Activated CD4-positive, alpha-beta memory T cell treated with anti-CD3 and anti-CD28 coated beads, Interleukin-2, amount 10 ng/mL, durations not matched to agents 7 days and 5 days (primary cell): ENCODE results near the gene TYRO3. TPM values are rescaled to one million over a fixed set of nuclear protein-coding genes. Genes with fewer than 3 reads are reported as not detected.

Experiments
- CTCF ChIA-PET: fragments of 350-600 bp; sonication (Branson Sonifier 250); formaldehyde crosslinking; loops from one replicate; lab custom pipeline; 2021; ENCODE audit warnings: antibody characterized with exemption, inconsistent platforms; lab: Charles Lee
- POLR2A ChIA-PET: fragments of 350-600 bp; sonication (Branson Sonifier 250); formaldehyde crosslinking; loops from one replicate; lab custom pipeline; 2021; ENCODE audit warnings: antibody characterized with exemption; lab: Charles Lee
- DNase-seq: peaks from one replicate; pipeline ENCODE4 v3.0.0-alpha.2; 2020
- H3K27ac Mint-ChIP-seq: one replicate; pipeline ENCODE4 v1.8.0; 2021; ENCODE audit warnings: mild to moderate bottlenecking, mixed read lengths
- H3K27me3 Mint-ChIP-seq: one replicate; pipeline ENCODE4 v1.8.0; 2021; ENCODE audit warnings: mixed read lengths
- H3K36me3 Mint-ChIP-seq: one replicate; pipeline ENCODE4 v1.8.0; 2021; ENCODE audit warnings: low read depth, mixed read lengths
- H3K4me1 Mint-ChIP-seq: one replicate; pipeline ENCODE4 v1.8.0; 2021; ENCODE audit warnings: mixed read lengths
- H3K4me3 Mint-ChIP-seq: one replicate; pipeline ENCODE4 v1.8.0; 2021; ENCODE audit warnings: mild to moderate bottlenecking, mixed read lengths
- H3K9me3 Mint-ChIP-seq: one replicate; pipeline ENCODE4 v1.8.0; 2021; ENCODE audit warnings: mixed read lengths
- total RNA-seq, 2 experiments: library from RNA; stranded (reverse); gene quantifications; one replicate each; pipeline ENCODE4 v1.2.3, GENCODE V29; 2021

TYRO3 gene
- total RNA-seq, 2 experiments from 2014 or later: 0.98 to 1.9 TPM

DNA sequence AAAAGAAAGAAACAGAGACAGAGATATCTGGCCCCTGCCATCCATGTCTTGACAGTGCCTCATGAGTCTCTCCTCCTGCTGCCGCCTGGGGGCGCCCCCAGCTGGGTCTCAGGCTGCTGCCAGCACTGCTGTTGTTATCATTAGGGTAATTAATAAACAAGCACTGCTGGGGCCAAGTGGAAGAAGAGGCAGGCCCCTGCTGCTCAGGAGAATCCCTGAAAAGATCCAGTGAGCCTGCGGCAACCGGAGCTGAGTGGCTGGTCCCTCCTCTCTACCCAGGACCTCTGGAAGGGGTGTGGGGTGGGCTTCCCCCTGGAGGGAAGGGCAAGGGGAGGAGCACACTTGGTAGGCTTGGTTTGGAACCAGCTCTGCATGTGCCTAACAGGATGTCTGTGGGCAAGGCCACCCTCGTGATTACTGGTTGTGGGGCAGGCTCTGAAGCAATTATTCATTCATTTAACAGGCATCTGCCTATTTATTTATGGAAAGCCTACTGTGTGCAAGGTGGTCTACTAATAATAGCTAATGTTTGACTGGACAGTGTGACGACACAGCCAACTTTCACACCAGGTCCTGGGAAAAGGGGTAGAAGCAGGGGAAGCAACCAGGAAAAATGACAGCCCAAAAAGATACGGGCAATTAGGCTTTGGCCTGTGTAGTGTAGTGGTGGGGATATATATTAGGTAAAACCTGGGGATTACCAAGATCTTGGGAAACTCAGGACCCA is 1.2 kb upstream of the TYRO3 start:
- ChIA-PET CTCF (interaction anchor here (0.7 to 2.3 kb wide), 18 partner anchors 10 to 577 kb away, joined by 3 to 16 read pairs (median 4); partner anchors contain the start of genes MAPKBP1, MGA and RPAP1), POLR2A (interaction anchor here (0.7 to 2.9 kb wide), 3 partner anchors 9 to 138 kb away, joined by 3 to 12 read pairs (median 4); partner anchors contain the start of gene RPAP1)
- DNase-seq: peak; percentile 77
- no peaks in the 10 kb centered on the region for H3K36me3 Mint-ChIP-seq
- peak overlapping the region; percentile 74 for H3K4me3 Mint-ChIP-seq
- peaks cover 27% of the 10 kb centered on the region for H3K4me1 Mint-ChIP-seq
- H3K27ac Mint-ChIP-seq: peak overlapping the region; percentile 68
- H3K9me3 Mint-ChIP-seq: no peaks in the 10 kb centered on the region
- peaks cover 38% of the 10 kb centered on the region for H3K27me3 Mint-ChIP-seq

DNA sequence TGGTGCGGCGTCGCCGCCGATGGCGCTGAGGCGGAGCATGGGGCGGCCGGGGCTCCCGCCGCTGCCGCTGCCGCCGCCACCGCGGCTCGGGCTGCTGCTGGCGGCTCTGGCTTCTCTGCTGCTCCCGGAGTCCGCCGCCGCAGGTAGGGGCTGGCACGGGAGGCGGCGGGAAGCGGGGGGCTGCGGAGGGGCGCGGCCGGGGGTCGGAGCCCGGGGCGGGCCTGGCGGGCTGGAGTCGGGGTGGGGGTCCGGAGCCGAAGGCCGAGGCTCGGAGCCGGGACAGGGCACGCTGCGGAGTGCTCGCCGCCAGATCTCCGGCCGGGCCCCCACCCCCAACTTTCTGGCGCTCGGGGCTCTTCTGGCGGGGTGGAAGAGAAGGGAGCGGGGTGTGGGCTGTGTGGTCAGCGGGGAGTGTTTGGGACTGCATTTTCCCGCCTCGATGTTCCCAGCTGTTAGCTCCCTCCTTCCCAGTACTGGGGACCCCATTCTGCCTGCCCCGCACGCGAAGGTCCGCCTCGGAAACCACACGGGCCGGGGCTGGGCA is 299 bp downstream of the TYRO3 start:
- POLR2A ChIA-PET: interaction anchor here (2.9 kb wide), 1 partner anchor 15 kb away, joined by 12 read pairs; the partner anchor contains the start of gene RPAP1
- no peaks in the 10 kb centered on the region for H3K9me3 Mint-ChIP-seq
- H3K27me3 Mint-ChIP-seq: peaks cover 44% of the 10 kb centered on the region

DNA sequence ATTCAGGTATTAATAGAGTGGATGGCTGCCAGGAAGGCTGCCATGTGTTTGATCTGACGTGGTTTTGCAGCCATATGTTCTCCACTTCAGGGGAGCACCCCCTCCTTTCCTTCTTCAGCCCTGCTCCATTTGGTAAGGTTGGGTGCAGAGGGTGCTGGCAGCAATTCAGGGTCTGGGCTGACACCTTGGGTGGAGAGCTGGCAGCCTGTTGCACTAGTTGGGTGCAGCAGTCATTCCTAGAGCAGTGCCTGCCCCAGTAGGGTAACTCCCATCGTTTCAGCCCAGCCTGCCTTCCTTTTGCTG is 1.5 kb downstream of the TYRO3 start:
- Mint-ChIP-seq H3K36me3 (no peaks in the 10 kb centered on the region), H3K27ac (no peak overlapping the region), H3K4me3 (peak overlapping the region; percentile 34), H3K4me1 (peaks cover 18% of the 10 kb centered on the region), H3K27me3 (peaks cover 40% of the 10 kb centered on the region), H3K9me3 (no peaks in the 10 kb centered on the region)
- no peak for DNase-seq
- ChIA-PET CTCF (no interaction called here), POLR2A (no interaction called here)

More for the DNA sequence above, 299 bp downstream of the TYRO3 start:
- H3K4me3 Mint-ChIP-seq: peak overlapping the region; percentile 70
- no peak for DNase-seq
- CTCF ChIA-PET: no interaction called here
- H3K4me1 Mint-ChIP-seq: peaks cover 25% of the 10 kb centered on the region
- H3K36me3 Mint-ChIP-seq: no peaks in the 10 kb centered on the region
- no peak overlapping the region for H3K27ac Mint-ChIP-seq

DNA sequence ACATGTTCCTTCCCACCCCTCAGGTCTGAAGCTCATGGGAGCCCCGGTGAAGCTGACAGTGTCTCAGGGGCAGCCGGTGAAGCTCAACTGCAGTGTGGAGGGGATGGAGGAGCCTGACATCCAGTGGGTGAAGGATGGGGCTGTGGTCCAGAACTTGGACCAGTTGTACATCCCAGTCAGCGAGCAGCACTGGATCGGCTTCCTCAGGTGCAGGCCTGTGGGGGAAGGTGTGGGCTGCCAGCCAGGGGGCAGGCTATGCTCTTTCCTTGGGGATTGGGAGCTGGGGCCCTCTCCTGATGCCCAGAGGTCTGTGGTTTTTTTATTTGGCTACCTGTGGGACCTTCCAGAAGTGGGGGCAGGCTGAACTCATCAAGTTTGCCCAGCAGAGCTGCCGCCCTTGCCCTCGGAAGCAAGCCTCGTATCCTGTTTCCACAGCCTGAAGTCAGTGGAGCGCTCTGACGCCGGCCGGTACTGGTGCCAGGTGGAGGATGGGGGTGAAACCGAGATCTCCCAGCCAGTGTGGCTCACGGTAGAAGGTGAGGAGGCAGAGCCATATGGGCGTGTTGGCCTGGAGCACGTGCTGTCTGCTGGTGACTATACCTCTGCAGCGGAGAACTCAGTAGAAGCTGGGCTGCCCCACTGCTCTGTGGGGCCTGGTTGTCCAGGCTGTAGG is 2.2 kb downstream of the TYRO3 start:
- no peaks in the 10 kb centered on the region for H3K9me3 Mint-ChIP-seq
- CTCF ChIA-PET: interaction anchor here (1.0 kb wide), 1 partner anchor 343 kb away, joined by 3 read pairs; no protein-coding TSS in a partner anchor
- peaks cover 18% of the 10 kb centered on the region for H3K4me1 Mint-ChIP-seq
- no peak for DNase-seq
- H3K27ac Mint-ChIP-seq: no peak overlapping the region
- POLR2A ChIA-PET: interaction anchor here (0.6 kb wide), 1 partner anchor 591 kb away, joined by 3 read pairs; no protein-coding TSS in a partner anchor
- H3K27me3 Mint-ChIP-seq: peaks cover 36% of the 10 kb centered on the region
- no peak overlapping the region for H3K4me3 Mint-ChIP-seq
- no peaks in the 10 kb centered on the region for H3K36me3 Mint-ChIP-seq

DNA sequence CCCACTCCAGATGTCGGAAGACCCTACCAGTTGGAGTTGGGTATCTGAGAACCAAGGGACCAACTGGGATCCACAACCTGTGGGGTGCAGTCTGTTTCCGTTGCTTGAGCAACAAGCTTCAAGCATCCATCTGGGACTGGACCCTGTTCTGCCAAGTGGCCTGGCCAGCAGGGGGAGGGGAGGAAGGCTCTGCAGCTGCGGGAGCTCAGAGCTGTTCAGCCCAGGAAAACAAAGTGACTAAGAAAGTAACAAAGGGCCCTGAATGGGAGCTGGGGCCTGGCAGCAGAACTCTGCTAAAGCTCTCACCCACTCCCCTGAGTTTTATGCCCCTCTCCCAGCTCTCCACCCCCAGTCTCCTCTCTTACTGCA is 2.7 kb downstream of the TYRO3 start:
- H3K27me3 Mint-ChIP-seq: peaks cover 33% of the 10 kb centered on the region
- H3K27ac Mint-ChIP-seq: no peak overlapping the region
- POLR2A ChIA-PET: interaction anchor here (0.6 kb wide), 1 partner anchor 591 kb away, joined by 3 read pairs; no protein-coding TSS in a partner anchor
- peaks cover 18% of the 10 kb centered on the region for H3K4me1 Mint-ChIP-seq
- H3K4me3 Mint-ChIP-seq: no peak overlapping the region
- DNase-seq: no peak
- CTCF ChIA-PET: interaction anchor here (1.0 kb wide), 1 partner anchor 343 kb away, joined by 3 read pairs; no protein-coding TSS in a partner anchor
- H3K36me3 Mint-ChIP-seq: no peaks in the 10 kb centered on the region
- H3K9me3 Mint-ChIP-seq: no peaks in the 10 kb centered on the region

DNA sequence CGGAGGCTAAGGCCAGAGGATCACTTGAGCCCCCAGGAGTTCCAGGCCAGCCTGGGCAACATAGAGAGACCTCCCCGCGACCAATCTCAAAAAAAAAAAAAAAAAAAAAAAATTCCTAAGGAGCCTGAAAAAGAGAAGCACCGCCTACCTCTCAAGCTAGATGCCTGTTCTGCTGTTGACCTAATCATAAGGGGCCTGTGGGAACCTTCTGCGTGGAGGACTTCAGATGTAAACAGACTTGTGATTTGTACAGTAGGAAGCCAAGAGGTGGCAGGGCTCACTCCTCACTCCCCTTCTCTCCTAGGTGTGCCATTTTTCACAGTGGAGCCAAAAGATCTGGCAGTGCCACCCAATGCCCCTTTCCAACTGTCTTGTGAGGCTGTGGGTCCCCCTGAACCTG is 3.2 kb downstream of the TYRO3 start:
- no peaks in the 10 kb centered on the region for H3K36me3 Mint-ChIP-seq
- ChIA-PET POLR2A (no interaction called here), CTCF (interaction anchor here (0.6 to 1.0 kb wide), 2 partner anchors 291 to 342 kb away, joined by 3 read pairs; no protein-coding TSS in a partner anchor)
- DNase-seq: no peak
- H3K4me1 Mint-ChIP-seq: peaks cover 16% of the 10 kb centered on the region
- no peak overlapping the region for H3K27ac Mint-ChIP-seq
- H3K4me3 Mint-ChIP-seq: no peak overlapping the region
- no peaks in the 10 kb centered on the region for H3K9me3 Mint-ChIP-seq
- H3K27me3 Mint-ChIP-seq: peaks cover 31% of the 10 kb centered on the region

DNA sequence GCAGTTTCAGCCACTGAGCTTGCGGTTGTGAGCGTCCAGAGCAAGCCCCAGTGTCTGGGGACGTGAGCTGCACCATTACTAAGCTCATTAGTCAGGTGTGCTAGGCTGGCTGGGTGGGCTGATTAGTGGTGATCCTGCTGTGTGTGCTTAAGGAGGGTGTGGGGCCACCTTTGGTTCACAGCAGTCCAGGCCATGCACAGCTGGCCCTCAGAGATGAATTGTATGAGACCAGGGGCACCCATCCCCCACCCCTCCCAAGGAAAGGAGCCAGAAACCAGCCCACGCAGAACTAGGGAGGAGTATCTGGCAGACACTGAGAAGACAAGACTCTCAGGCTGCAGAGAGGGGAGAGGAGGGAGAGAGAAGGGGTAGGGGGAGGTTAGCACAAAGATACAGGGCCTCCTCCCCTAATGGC is 3.8 kb downstream of the TYRO3 start:
- H3K4me3 Mint-ChIP-seq: no peak overlapping the region
- no peaks in the 10 kb centered on the region for H3K9me3 Mint-ChIP-seq
- peaks cover 29% of the 10 kb centered on the region for H3K27me3 Mint-ChIP-seq
- H3K4me1 Mint-ChIP-seq: peaks cover 11% of the 10 kb centered on the region
- H3K36me3 Mint-ChIP-seq: no peaks in the 10 kb centered on the region
- ChIA-PET POLR2A (no interaction called here), CTCF (interaction anchor here (0.6 kb wide), 1 partner anchor 291 kb away, joined by 3 read pairs; no protein-coding TSS in a partner anchor)
- DNase-seq: no peak
- H3K27ac Mint-ChIP-seq: no peak overlapping the region

DNA sequence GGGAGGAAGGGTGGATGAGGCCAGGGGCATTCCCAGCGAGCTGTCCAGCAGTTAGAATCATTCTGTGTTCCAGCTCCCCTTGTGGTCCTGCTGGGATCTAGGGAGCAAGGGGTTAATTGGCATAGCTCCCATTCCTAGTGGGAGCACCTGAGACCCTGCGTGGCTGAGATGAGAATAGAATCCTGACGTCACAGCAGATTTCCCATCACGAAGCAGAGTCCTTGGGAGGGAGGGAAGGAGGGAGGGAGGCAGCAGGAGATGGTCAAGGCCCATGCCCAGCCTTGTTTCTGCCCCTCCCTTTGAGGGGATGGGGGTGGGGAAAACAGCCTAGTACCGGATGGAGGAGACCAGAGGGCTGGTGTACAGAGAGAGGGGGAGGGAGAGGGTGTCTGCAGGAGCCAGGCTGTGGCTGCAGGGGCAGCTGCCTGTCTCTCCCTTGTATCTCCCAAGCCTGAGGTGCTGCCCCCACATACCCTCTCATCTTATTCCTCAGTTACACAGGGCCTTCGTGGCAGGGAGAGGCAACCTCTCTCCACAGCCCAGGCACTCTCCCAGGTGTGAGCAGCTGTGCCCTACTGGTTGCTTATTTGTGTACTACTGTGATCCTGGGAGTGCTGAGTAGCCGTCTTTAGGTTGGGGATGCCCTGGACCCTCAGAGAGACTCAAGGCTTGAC is 5.4 kb downstream of the TYRO3 start:
- no peak for DNase-seq
- POLR2A ChIA-PET: no interaction called here
- no peak overlapping the region for H3K4me3 Mint-ChIP-seq
- H3K4me1 Mint-ChIP-seq: peaks cover 4% of the 10 kb centered on the region
- CTCF ChIA-PET: interaction anchor here (1.1 kb wide), 1 partner anchor 21 kb away, joined by 3 read pairs; no protein-coding TSS in a partner anchor
- H3K36me3 Mint-ChIP-seq: no peaks in the 10 kb centered on the region
- H3K27me3 Mint-ChIP-seq: peaks cover 23% of the 10 kb centered on the region
- H3K9me3 Mint-ChIP-seq: no peaks in the 10 kb centered on the region
- no peak overlapping the region for H3K27ac Mint-ChIP-seq

DNA sequence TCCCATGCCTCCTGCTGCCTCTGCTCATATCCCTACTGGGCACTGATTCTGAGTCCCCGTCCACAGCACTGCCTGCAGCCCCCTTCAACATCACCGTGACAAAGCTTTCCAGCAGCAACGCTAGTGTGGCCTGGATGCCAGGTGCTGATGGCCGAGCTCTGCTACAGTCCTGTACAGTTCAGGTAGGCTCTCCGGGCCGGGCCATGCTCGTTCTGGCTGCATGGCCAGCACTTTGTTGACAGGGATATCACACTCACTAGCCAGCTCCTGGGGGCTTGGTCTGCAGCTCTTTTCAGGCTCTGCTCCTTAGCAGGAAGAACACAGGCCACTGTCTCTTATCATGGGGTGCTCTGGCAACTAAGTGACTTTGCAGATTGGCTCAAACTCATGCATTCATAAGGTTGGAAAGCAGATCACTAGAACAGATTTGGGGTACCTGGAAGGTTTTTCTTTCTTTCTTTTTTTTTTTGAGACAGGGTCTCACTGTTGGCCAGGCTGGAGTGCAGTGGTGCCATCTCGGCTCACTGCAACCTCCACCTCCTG is 6.0 kb downstream of the TYRO3 start:
- H3K36me3 Mint-ChIP-seq: no peaks in the 10 kb centered on the region
- no peaks in the 10 kb centered on the region for H3K9me3 Mint-ChIP-seq
- no peaks in the 10 kb centered on the region for H3K4me1 Mint-ChIP-seq
- H3K4me3 Mint-ChIP-seq: no peak overlapping the region
- ChIA-PET POLR2A (no interaction called here), CTCF (interaction anchor here (1.4 kb wide), 1 partner anchor 247 kb away, joined by 4 read pairs; no protein-coding TSS in a partner anchor)
- H3K27ac Mint-ChIP-seq: no peak overlapping the region
- peaks cover 18% of the 10 kb centered on the region for H3K27me3 Mint-ChIP-seq
- no peak for DNase-seq

DNA sequence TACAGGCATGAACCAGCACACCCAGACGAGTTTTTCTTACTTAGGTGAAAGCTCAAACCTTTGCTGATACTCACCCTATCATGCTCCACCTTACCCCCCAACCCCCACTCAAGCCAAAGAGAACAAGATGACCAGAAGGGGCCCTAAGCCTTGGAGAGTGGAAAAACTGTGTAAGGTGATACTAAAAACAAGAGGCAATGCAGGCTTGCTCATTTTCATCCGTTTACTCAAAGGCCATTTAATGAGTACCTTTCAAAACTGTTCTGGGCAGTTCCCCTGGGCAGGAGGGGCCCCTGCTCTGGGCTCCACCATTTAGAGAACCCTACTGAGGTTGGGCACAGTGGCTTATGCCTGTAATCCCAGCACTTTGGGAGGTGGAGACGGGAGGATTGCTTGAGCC is 6.7 kb downstream of the TYRO3 start:
- DNase-seq: no peak
- H3K36me3 Mint-ChIP-seq: no peaks in the 10 kb centered on the region
- CTCF ChIA-PET: interaction anchor here (1.4 kb wide), 1 partner anchor 246 kb away, joined by 4 read pairs; no protein-coding TSS in a partner anchor
- H3K27me3 Mint-ChIP-seq: peaks cover 11% of the 10 kb centered on the region
- H3K4me1 Mint-ChIP-seq: no peaks in the 10 kb centered on the region
- H3K4me3 Mint-ChIP-seq: no peak overlapping the region
- H3K27ac Mint-ChIP-seq: no peak overlapping the region
- H3K9me3 Mint-ChIP-seq: no peaks in the 10 kb centered on the region
- POLR2A ChIA-PET: no interaction called here

DNA sequence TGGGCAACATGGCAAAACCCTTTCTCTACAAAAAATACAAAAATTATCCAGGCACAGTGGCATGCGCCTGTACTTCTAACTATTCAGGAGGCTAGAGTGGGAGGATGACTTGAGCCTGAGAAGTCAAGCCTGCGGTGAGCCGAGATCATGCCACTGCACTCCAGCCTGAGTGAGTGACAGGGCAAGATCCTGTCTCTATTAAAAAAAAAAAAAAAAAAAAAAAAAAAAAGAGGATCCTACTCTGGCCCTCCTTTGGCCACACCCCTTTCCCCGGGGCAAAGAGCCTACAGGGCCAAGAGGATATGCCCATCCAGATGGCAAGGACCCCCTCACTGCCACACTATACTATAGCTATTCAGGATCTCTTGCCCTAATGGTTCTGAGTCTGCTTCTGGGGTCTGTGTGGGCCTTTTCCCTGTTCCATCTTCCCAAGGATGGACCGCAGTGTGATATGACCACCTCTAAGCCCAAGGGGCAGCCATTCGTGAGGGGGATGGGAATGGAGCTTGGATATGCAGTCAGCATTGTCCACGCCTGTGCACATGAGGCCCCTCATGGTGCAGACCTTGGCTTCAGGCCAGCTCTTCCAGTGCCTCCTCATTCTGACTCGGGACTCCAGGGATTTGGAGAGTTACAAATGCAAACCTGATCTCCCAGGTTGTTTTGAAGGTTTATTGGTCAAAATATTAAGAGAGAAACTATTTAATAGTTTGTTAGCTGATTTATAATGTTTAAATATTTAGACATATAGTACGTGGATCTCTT is 7.3 kb downstream of the TYRO3 start:
- peaks cover 8% of the 10 kb centered on the region for H3K27me3 Mint-ChIP-seq
- no peak overlapping the region for H3K27ac Mint-ChIP-seq
- CTCF ChIA-PET: interaction anchor here (1.4 kb wide), 1 partner anchor 245 kb away, joined by 4 read pairs; no protein-coding TSS in a partner anchor
- H3K4me1 Mint-ChIP-seq: no peaks in the 10 kb centered on the region
- no peaks in the 10 kb centered on the region for H3K36me3 Mint-ChIP-seq
- H3K9me3 Mint-ChIP-seq: no peaks in the 10 kb centered on the region
- no peak overlapping the region for H3K4me3 Mint-ChIP-seq
- POLR2A ChIA-PET: interaction anchor here (0.6 to 1.1 kb wide), 2 partner anchors 8 to 52 kb away, joined by 3 read pairs; no protein-coding TSS in a partner anchor
- no peak for DNase-seq

DNA sequence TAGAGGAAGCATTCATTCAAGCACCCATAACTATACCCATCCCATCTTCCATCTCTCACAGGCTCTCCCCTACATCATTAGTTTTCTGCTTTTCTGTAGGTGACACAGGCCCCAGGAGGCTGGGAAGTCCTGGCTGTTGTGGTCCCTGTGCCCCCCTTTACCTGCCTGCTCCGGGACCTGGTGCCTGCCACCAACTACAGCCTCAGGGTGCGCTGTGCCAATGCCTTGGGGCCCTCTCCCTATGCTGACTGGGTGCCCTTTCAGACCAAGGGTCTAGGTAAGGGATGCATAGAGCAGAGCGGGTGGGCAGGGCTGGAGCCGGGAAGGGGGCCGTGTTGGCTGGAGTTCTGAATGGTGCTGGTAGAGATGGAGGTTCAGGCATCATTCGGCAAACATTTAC is 8.2 kb downstream of the TYRO3 start:
- Mint-ChIP-seq H3K4me3 (no peak overlapping the region), H3K36me3 (no peaks in the 10 kb centered on the region), H3K27me3 (peaks cover 8% of the 10 kb centered on the region), H3K27ac (no peak overlapping the region), H3K9me3 (no peaks in the 10 kb centered on the region), H3K4me1 (no peaks in the 10 kb centered on the region)
- CTCF ChIA-PET: no interaction called here
- no peak for DNase-seq
- POLR2A ChIA-PET: no interaction called here
